ENCODE measurements around the gene ALPK1.

Gene ALPK1

GRCh38 chr4:112288455-112288854 lies 8.7 kb upstream of the ALPK1 start:
- no peak overlapping the region for H3K27ac ChIP-seq (ENCODE audit: extremely low read depth, low read depth, low read length)
- POLR2A ChIA-PET: no interaction called here
- H3K9me3 ChIP-seq (ENCODE audit: control insufficient read depth, insufficient read depth, low read depth, low read length): no peaks in the 10 kb centered on the region
- H3K4me3 ChIP-seq (ENCODE audit: low read depth, low read length): no peak overlapping the region
- no peaks in the 10 kb centered on the region for H3K4me1 ChIP-seq (ENCODE audit: control insufficient read depth, insufficient read depth, low read length)
- H3K36me3 ChIP-seq (ENCODE audit: control insufficient read depth in 2 of 2, insufficient read depth in 1 of 2, low read length in 2 of 2): no peaks in the 10 kb centered on the region
- TF ChIP-seq OVOL3 (tag by site-specific recombination; IDR thresholded peaks at IDR 0.05) (no peak), GFI1B (tag by site-specific recombination; IDR thresholded peaks at IDR 0.05) (no peak), MEIS1 (CRISPR knock-in tag; IDR thresholded peaks at IDR 0.05; ENCODE audit: borderline replicate concordance) (no peak), ZBTB48 (tag by site-specific recombination; IDR thresholded peaks at IDR 0.05) (no peak), ZNF571 (tag by site-specific recombination; IDR thresholded peaks at IDR 0.05) (no peak), GLI4 (tag by site-specific recombination; IDR thresholded peaks at IDR 0.05) (no peak), ZNF837 (tag by site-specific recombination; IDR thresholded peaks at IDR 0.05) (no peak), ZNF10 (tag by site-specific recombination; IDR thresholded peaks at IDR 0.05) (no peak), ZNF335 (tag by site-specific recombination; conservative IDR thresholded peaks at IDR 0.05) (no peak)
- TF ChIP-seq, protein P1, sequence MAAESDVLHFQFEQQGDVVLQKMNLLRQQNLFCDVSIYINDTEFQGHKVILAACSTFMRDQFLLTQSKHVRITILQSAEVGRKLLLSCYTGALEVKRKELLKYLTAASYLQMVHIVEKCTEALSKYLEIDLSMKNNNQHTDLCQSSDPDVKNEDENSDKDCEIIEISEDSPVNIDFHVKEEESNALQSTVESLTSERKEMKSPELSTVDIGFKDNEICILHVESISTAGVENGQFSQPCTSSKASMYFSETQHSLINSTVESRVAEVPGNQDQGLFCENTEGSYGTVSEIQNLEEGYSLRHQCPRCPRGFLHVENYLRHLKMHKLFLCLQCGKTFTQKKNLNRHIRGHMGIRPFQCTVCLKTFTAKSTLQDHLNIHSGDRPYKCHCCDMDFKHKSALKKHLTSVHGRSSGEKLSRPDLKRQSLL (tag by site-specific recombination; IDR thresholded peaks at IDR 0.05): no peak
- CTCF ChIA-PET: interaction anchor here (0.6 kb wide), 1 partner anchor 8 kb away, joined by 3 read pairs; the partner anchor contains the start of gene ALPK1

DNA sequence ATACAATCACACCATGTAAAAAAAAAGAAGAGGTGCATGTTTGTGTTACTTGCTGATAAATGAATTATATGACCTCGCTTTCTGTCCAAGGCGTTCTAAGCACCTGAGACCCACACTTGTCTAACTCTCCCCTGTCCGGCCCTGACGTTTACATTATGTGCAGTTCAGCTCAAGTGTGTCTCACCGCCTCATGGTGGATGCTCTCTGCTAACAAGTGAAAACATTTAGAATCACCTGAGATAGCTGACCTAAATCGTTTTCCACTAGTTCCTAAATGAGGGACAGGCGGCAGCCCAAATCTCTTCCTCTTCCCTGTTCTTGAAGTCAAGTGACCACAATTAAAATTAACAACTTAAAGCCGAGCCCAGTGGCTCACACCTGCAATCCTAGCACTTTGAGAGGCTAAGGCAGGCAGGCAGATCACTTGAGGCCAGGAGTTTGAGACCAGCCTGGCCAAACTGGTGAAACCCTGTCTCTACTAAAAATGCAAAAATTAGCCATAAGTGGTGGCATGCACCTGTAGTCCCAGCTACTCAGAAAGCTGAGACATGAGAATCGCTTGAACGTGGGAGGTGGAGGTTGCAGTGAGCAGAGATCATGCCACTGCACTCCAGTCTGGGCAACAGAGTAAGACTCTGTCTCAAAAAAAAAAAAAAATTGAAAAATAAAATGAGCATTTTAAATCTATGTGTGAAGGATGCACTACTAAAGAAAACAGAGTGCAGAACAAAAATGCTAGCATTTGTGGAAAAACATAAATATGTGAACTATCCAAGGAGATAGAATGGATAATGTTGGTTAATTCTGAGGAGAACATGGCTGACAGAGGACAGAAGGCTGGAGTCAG lies 7.5 kb upstream of the ALPK1 start:
- H3K27ac ChIP-seq (ENCODE audit: extremely low read depth, low read depth, low read length): no peak overlapping the region
- H3K4me1 ChIP-seq (ENCODE audit: control insufficient read depth, insufficient read depth, low read length): no peaks in the 10 kb centered on the region
- no peaks in the 10 kb centered on the region for H3K9me3 ChIP-seq (ENCODE audit: control insufficient read depth, insufficient read depth, low read depth, low read length)
- ChIA-PET CTCF (no interaction called here), POLR2A (no interaction called here)
- H3K4me3 ChIP-seq (ENCODE audit: low read depth, low read length): no peak overlapping the region
- H3K36me3 ChIP-seq (ENCODE audit: control insufficient read depth in 2 of 2, insufficient read depth in 1 of 2, low read length in 2 of 2): no peaks in the 10 kb centered on the region
- TF ChIP-seq, protein P2, sequence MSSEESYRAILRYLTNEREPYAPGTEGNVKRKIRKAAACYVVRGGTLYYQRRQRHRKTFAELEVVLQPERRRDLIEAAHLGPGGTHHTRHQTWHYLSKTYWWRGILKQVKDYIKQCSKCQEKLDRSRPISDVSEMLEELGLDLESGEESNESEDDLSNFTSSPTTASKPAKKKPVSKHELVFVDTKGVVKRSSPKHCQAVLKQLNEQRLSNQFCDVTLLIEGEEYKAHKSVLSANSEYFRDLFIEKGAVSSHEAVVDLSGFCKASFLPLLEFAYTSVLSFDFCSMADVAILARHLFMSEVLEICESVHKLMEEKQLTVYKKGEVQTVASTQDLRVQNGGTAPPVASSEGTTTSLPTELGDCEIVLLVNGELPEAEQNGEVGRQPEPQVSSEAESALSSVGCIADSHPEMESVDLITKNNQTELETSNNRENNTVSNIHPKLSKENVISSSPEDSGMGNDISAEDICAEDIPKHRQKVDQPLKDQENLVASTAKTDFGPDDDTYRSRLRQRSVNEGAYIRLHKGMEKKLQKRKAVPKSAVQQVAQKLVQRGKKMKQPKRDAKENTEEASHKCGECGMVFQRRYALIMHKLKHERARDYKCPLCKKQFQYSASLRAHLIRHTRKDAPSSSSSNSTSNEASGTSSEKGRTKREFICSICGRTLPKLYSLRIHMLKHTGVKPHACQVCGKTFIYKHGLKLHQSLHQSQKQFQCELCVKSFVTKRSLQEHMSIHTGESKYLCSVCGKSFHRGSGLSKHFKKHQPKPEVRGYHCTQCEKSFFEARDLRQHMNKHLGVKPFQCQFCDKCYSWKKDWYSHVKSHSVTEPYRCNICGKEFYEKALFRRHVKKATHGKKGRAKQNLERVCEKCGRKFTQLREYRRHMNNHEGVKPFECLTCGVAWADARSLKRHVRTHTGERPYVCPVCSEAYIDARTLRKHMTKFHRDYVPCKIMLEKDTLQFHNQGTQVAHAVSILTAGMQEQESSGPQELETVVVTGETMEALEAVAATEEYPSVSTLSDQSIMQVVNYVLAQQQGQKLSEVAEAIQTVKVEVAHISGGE (tag by site-specific recombination; conservative IDR thresholded peaks at IDR 0.05; ENCODE audit: low read depth): no peak
- no peak for TF ChIP-seq ZBTB48 (tag by site-specific recombination; IDR thresholded peaks at IDR 0.05)
- TF ChIP-seq ZNF660 (tag by site-specific recombination; IDR thresholded peaks at IDR 0.05): no peak
- TF ChIP-seq ZSCAN30 (tag by site-specific recombination; IDR thresholded peaks at IDR 0.05): no peak
- no peak for TF ChIP-seq OSR2 (tag by site-specific recombination; IDR thresholded peaks at IDR 0.05)
- no peak for TF ChIP-seq ZNF501 (tag by site-specific recombination; IDR thresholded peaks at IDR 0.05)

DNA sequence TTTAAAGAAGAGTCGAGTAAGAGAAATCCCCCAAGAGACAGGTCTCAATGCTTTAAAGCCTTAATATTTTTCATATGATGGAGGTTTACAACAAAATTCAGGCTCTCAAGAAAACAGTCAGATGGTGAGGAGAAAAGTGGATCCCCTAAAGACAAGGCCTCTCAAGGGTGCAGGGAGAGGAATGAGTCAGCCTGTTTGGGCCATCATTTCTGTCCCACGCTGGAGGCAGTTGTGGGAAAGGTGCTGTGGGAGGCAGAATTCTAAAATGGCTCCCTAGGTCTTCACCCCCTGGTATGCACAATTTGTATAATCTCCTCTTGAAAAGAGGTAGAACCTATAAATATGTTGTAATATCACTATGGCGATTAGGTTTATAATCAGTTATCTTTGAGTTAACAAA lies 6.8 kb upstream of the ALPK1 start:
- ChIA-PET POLR2A (no interaction called here), CTCF (no interaction called here)
- H3K36me3 ChIP-seq (ENCODE audit: control insufficient read depth in 2 of 2, insufficient read depth in 1 of 2, low read length in 2 of 2): no peaks in the 10 kb centered on the region
- H3K4me1 ChIP-seq (ENCODE audit: control insufficient read depth, insufficient read depth, low read length): no peaks in the 10 kb centered on the region
- no peak overlapping the region for H3K4me3 ChIP-seq (ENCODE audit: low read depth, low read length)
- H3K27ac ChIP-seq (ENCODE audit: extremely low read depth, low read depth, low read length): no peak overlapping the region
- no peaks in the 10 kb centered on the region for H3K9me3 ChIP-seq (ENCODE audit: control insufficient read depth, insufficient read depth, low read depth, low read length)
- TF ChIP-seq EGR2 (tag by site-specific recombination; IDR thresholded peaks at IDR 0.05; ENCODE audit: low read depth): no peak
